Neural cell (in vitro differentiated cells): ENCODE measurements around the gene BLVRA.

Source experiments
- EZH2 ChIP-seq: fragments of 200-600, 300-800 bp; shearing (Covaris generic), sonication (generic); IDR thresholded peaks from 2 replicates; pipeline ENCODE4 v1.6.1; 2014; ENCODE audit warnings: antibody characterized with exemption, low read length, borderline replicate concordance, mild to moderate bottlenecking; ENCODE audit not compliant: insufficient read depth, poor library complexity, severe bottlenecking
- MXI1 ChIP-seq: fragments of 450-650 bp; conservative IDR thresholded peaks from 2 replicates; pipeline ENCODE4 v1.6.1; 2014; ENCODE audit warnings: antibody characterized with exemption, mild to moderate bottlenecking; ENCODE audit not compliant: poor library complexity, severe bottlenecking
- POLR2AphosphoS5 ChIP-seq: IDR thresholded peaks from 2 replicates; pipeline ENCODE4 v1.6.1; 2012
- RAD21 ChIP-seq: fragments of 450-650 bp; conservative IDR thresholded peaks from 2 replicates; pipeline ENCODE4 v1.6.1; 2014; ENCODE audit warnings: antibody characterized with exemption, mild to moderate bottlenecking, moderate library complexity
- TAF1 ChIP-seq: IDR thresholded peaks from 2 replicates; pipeline ENCODE4 v1.6.1; 2012; ENCODE audit warnings: low read depth
- TF ChIP-seq, protein P1 (sequence below): fragments of 450-650 bp; IDR thresholded peaks from 2 replicates; pipeline ENCODE4 v1.5.1; 2014; ENCODE audit warnings: antibody characterized with exemption, mild to moderate bottlenecking, moderate library complexity; ENCODE audit not compliant: poor library complexity, severe bottlenecking

DNA sequence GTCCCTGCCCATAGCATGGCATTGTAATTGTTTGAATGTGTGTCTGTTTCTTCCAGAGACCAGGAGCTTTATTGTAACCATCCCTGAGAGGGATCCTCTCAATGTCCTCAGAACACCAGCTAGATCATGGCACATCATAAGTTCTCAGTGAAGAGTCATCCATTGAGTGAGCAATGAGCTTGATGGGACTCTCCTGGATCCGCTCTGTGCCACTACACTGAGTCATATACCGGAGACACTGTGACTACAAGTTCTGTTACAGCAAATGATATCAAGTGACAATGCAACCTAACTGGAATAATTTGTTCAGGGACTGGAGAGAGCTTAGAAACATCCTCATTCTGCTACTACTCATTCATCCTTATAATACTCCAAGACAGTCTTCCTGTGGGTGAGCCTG is 85.8 kb downstream of the BLVRA start:
- TF ChIP-seq, protein P1, sequence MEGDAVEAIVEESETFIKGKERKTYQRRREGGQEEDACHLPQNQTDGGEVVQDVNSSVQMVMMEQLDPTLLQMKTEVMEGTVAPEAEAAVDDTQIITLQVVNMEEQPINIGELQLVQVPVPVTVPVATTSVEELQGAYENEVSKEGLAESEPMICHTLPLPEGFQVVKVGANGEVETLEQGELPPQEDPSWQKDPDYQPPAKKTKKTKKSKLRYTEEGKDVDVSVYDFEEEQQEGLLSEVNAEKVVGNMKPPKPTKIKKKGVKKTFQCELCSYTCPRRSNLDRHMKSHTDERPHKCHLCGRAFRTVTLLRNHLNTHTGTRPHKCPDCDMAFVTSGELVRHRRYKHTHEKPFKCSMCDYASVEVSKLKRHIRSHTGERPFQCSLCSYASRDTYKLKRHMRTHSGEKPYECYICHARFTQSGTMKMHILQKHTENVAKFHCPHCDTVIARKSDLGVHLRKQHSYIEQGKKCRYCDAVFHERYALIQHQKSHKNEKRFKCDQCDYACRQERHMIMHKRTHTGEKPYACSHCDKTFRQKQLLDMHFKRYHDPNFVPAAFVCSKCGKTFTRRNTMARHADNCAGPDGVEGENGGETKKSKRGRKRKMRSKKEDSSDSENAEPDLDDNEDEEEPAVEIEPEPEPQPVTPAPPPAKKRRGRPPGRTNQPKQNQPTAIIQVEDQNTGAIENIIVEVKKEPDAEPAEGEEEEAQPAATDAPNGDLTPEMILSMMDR, result no peak
- TF ChIP-seq POLR2AphosphoS5 (no peak), RAD21 (no peak), EZH2 (no peak), TAF1 (no peak), MXI1 (no peak)
